Ovary (tissue), 3 donors: ENCODE data around the gene TSPAN4.

ENCODE experiments used
- EP300 ChIP-seq: sonication (generic); formaldehyde crosslinking; IDR thresholded peaks from one replicate; pipeline ENCODE4 v1.6.1; 2017; ENCODE audit warnings: antibody characterized with exemption
- POLR2A ChIP-seq: fragments of 450-650 bp; IDR thresholded peaks from one replicate; pipeline ENCODE4 v1.6.1; 2017; ENCODE audit warnings: antibody characterized with exemption, mild to moderate bottlenecking, moderate library complexity
- TF ChIP-seq, protein P1 (sequence below), 3 donors: fragments of 450-650 bp in 2 of 3; fragments of 200-600 bp in 1 of 3; IDR thresholded peaks; one replicate each; pipeline versions ENCODE4 v1.5.1 to v1.8.0; 2016 to 2022; ENCODE audit warnings: antibody characterized with exemption in 3 of 3, mild to moderate bottlenecking in 1 of 3
- donor health status: DM: no; HTN: no; CAD: no.

DNA sequence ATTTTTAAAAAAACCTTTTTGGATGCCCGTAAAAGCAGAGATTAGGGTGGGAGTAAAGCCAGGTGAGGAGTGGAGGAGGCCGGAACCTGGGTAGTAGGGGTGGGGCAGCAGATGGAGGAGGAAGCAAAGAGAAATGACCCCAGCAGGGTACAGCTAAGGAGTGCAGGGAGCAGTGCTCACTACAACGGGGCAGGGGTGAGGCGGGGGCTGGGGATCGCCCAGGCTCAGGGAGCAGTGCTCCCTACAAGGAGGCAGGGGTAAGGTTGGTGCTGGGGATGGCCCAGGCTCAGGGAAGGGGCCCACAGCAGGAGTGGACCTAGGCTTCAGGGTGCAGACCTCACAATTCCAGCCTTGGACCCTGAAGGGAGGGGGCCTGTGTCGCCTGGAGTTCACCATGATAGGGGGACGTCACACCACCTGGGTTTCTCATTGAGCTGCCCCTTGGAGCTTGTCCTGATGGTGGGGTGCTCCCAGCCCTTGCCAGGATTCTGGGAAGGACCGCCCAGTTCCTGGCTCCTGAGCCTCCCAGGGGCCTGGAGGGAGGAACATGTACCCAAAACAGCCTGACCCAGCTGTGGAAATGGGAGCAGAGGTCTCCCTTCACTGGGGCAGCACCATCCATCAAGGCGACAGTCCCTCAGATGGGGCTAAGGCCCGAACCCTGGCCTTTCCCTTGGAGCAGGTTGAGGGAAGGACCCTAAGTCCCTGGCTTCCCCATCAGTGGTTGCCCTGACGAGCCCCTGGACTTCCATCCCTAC, 26.8 kb upstream of the TSPAN4 start:
- TF ChIP-seq, protein P1, sequence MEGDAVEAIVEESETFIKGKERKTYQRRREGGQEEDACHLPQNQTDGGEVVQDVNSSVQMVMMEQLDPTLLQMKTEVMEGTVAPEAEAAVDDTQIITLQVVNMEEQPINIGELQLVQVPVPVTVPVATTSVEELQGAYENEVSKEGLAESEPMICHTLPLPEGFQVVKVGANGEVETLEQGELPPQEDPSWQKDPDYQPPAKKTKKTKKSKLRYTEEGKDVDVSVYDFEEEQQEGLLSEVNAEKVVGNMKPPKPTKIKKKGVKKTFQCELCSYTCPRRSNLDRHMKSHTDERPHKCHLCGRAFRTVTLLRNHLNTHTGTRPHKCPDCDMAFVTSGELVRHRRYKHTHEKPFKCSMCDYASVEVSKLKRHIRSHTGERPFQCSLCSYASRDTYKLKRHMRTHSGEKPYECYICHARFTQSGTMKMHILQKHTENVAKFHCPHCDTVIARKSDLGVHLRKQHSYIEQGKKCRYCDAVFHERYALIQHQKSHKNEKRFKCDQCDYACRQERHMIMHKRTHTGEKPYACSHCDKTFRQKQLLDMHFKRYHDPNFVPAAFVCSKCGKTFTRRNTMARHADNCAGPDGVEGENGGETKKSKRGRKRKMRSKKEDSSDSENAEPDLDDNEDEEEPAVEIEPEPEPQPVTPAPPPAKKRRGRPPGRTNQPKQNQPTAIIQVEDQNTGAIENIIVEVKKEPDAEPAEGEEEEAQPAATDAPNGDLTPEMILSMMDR (IDR thresholded peaks at IDR 0.05), result no peak
- TF ChIP-seq POLR2A (no peak), EP300 (no peak)
